Osteocyte (in vitro differentiated cells): ENCODE measurements around the gene IQSEC3. TPM values are rescaled to one million over a fixed set of nuclear protein-coding genes. Genes with fewer than 3 reads are reported as not detected.

Experiments
- DNase-seq: peaks from one replicate; pipeline ENCODE4 v3.0.0; 2021; ENCODE audit warnings: mixed read lengths; ENCODE audit not compliant: unreplicated experiment; ENCODE audit errors: extremely low spot score
- H3K27ac Mint-ChIP-seq: one replicate; pipeline ENCODE4 v1.8.0; 2021; ENCODE audit warnings: mild to moderate bottlenecking, mixed read lengths; ENCODE audit not compliant: unreplicated experiment
- H3K27me3 Mint-ChIP-seq: one replicate; pipeline ENCODE4 v1.8.0; 2021; ENCODE audit warnings: mixed read lengths; ENCODE audit not compliant: unreplicated experiment
- H3K36me3 Mint-ChIP-seq: one replicate; pipeline ENCODE4 v1.8.0; 2021; ENCODE audit warnings: mixed read lengths; ENCODE audit not compliant: unreplicated experiment
- H3K4me1 Mint-ChIP-seq: one replicate; pipeline ENCODE4 v1.8.0; 2021; ENCODE audit warnings: mixed read lengths; ENCODE audit not compliant: unreplicated experiment
- H3K4me3 Mint-ChIP-seq: one replicate; pipeline ENCODE4 v1.8.0; 2021; ENCODE audit warnings: mild to moderate bottlenecking, moderate library complexity, mixed read lengths; ENCODE audit not compliant: unreplicated experiment
- H3K9me3 Mint-ChIP-seq: one replicate; pipeline ENCODE4 v1.8.0; 2021; ENCODE audit warnings: mixed read lengths; ENCODE audit not compliant: unreplicated experiment
- total RNA-seq: library from RNA; stranded (reverse); gene quantifications from 2 replicates; pipeline ENCODE4 v1.2.1, GENCODE V29; 2021
- TF ChIP-seq, protein P1 (sequence below): fragments of 200-600 bp; sonication (generic); IDR thresholded peaks from 2 replicates; pipeline ENCODE4 v1.5.0; 2021; ENCODE audit warnings: antibody characterized with exemption, mild to moderate bottlenecking, moderate library complexity

Gene IQSEC3
- total RNA-seq, 1 donor from 2014 or later, result 0.56 TPM

DNA sequence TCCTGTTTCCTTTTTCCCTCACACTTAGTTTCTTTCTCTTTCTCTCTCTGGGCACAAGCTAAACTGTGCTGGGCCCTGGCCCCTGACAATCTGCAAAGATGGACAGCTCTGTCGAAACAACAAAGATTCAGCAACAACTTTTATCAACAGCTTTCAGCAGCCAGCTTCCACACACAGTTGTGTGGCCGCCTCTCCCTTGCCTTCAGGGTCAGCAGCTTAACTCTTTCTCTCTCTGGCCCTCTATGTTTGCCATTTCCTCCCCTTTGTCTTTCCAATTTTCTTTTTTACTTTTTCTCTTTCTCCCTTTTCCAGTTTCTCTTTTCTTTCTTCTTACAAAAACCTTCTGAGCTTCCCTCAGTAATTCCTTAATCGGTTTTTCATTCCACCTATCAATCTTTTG lies 43.3 kb downstream of the IQSEC3 start:
- no peak overlapping the region for H3K27ac Mint-ChIP-seq
- no peak for DNase-seq
- H3K36me3 Mint-ChIP-seq, result no peaks in the 10 kb centered on the region
- TF ChIP-seq, protein P1, sequence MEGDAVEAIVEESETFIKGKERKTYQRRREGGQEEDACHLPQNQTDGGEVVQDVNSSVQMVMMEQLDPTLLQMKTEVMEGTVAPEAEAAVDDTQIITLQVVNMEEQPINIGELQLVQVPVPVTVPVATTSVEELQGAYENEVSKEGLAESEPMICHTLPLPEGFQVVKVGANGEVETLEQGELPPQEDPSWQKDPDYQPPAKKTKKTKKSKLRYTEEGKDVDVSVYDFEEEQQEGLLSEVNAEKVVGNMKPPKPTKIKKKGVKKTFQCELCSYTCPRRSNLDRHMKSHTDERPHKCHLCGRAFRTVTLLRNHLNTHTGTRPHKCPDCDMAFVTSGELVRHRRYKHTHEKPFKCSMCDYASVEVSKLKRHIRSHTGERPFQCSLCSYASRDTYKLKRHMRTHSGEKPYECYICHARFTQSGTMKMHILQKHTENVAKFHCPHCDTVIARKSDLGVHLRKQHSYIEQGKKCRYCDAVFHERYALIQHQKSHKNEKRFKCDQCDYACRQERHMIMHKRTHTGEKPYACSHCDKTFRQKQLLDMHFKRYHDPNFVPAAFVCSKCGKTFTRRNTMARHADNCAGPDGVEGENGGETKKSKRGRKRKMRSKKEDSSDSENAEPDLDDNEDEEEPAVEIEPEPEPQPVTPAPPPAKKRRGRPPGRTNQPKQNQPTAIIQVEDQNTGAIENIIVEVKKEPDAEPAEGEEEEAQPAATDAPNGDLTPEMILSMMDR, result no peak
- no peaks in the 10 kb centered on the region for H3K9me3 Mint-ChIP-seq
- no peaks in the 10 kb centered on the region for H3K4me1 Mint-ChIP-seq
- no peak overlapping the region for H3K4me3 Mint-ChIP-seq
- peaks cover 45% of the 10 kb centered on the region for H3K27me3 Mint-ChIP-seq

GRCh38 chr12:111699-112493 lies 45.3 kb downstream of the IQSEC3 start:
- H3K4me1 Mint-ChIP-seq, result no peaks in the 10 kb centered on the region
- H3K4me3 Mint-ChIP-seq, result no peak overlapping the region
- H3K27ac Mint-ChIP-seq, result no peak overlapping the region
- H3K9me3 Mint-ChIP-seq, result no peaks in the 10 kb centered on the region
- H3K27me3 Mint-ChIP-seq, result peaks cover 53% of the 10 kb centered on the region
- no peak for DNase-seq
- TF ChIP-seq, protein P1, result no peak
- H3K36me3 Mint-ChIP-seq, result no peaks in the 10 kb centered on the region

- H3K27me3 Mint-ChIP-seq, result peaks cover 54% of the 10 kb centered on the region
- no peaks in the 10 kb centered on the region for H3K4me1 Mint-ChIP-seq
- no peak overlapping the region for H3K4me3 Mint-ChIP-seq
- TF ChIP-seq, protein P1, result no peak
- no peak overlapping the region for H3K27ac Mint-ChIP-seq
- DNase-seq, result no peak
- H3K9me3 Mint-ChIP-seq, result no peaks in the 10 kb centered on the region
- H3K36me3 Mint-ChIP-seq, result no peaks in the 10 kb centered on the region
These were observed 46.8 kb downstream of the IQSEC3 start for GRCh38 chr12:113347-113746.

GRCh38 chr12:114626-115211 lies 48.2 kb downstream of the IQSEC3 start:
- Mint-ChIP-seq H3K4me1 (no peaks in the 10 kb centered on the region), H3K4me3 (no peak overlapping the region), H3K27me3 (peaks cover 52% of the 10 kb centered on the region), H3K27ac (no peak overlapping the region), H3K36me3 (no peaks in the 10 kb centered on the region), H3K9me3 (no peaks in the 10 kb centered on the region)
- TF ChIP-seq, protein P1, result no peak
- DNase-seq, result no peak

DNA sequence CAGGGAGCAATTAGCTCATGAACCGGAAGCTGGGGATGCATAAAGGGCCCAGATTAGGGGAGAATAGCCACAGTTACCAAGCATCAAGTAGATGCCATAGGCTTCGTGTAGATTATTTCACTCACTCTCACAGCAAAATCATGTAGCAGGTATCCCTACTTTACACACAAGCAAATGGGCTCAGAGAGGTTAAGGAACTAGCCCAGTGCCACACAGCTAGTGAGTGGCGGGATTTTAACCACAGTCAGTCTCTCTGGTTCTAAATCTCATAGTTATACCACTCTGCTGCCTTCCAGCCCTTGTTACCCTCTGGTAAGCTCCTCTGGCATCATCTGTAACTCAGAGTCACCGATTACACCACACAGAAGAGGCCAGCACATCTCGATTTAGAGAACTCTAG lies 49.0 kb downstream of the IQSEC3 start:
- Mint-ChIP-seq H3K4me3 (no peak overlapping the region), H3K4me1 (no peaks in the 10 kb centered on the region), H3K36me3 (no peaks in the 10 kb centered on the region), H3K27ac (no peak overlapping the region), H3K27me3 (peaks cover 49% of the 10 kb centered on the region), H3K9me3 (no peaks in the 10 kb centered on the region)
- TF ChIP-seq, protein P1, result no peak
- no peak for DNase-seq
